Measurements from ENCODE around the gene TSPAN15. TPM values are rescaled to one million over a fixed set of nuclear protein-coding genes. Genes with fewer than 3 reads are reported as not detected.

The TSPAN15 gene
- total RNA-seq, 6 experiments from 2014 or later = 2.3 to 8.3 (median 3.3) TPM

GRCh38 chr10:69439813-69440506 lies 11.3 kb upstream of the TSPAN15 start:
- Histone ChIP-seq H3K4me3 (no peak overlapping the region), H3K27me3 (no peaks in the 10 kb centered on the region), H3K27ac (no peak overlapping the region), H3K4me1 (no peaks in the 10 kb centered on the region), H3K9me3 (no peaks in the 10 kb centered on the region), H3K36me3 (no peaks in the 10 kb centered on the region)
- no peak for DNase-seq
- TF ChIP-seq POLR2A (IDR thresholded peaks at IDR 0.05) (no peak), CTCF (IDR thresholded peaks at IDR 0.05) (no peak)
- 29% methylated on average over 4 of the region's 5 CpGs for WGBS (ENCODE audit: insufficient coverage, low coverage, low lambda C conversion rate, missing lambda C conversion rate)
- intact Hi-C loops (cut with DNase I) = no loop called here
- peak; percentile 23 to 54 (median 33) for ATAC-seq

- intact Hi-C loops (cut with DNase I) = no loop called here
- no peaks in the 10 kb centered on the region for H3K27me3 ChIP-seq
- DNase-seq (no peak), ATAC-seq (no peak)
- no peak overlapping the region for H3K4me3 ChIP-seq
- H3K36me3 ChIP-seq = no peaks in the 10 kb centered on the region
- H3K9me3 ChIP-seq = no peaks in the 10 kb centered on the region
- H3K4me1 ChIP-seq = no peaks in the 10 kb centered on the region
- WGBS (ENCODE audit: insufficient coverage, low coverage, low lambda C conversion rate, missing lambda C conversion rate) = 69% methylated on average over 1 of the region's 1 CpG
- H3K27ac ChIP-seq = no peak overlapping the region
- no peak for TF ChIP-seq POLR2A (IDR thresholded peaks at IDR 0.05)
- TF ChIP-seq CTCF (IDR thresholded peaks at IDR 0.05) = no peak
These were observed 7.9 kb upstream of the TSPAN15 start for GRCh38 chr10:69443354-69443753.

- no peak overlapping the region for H3K4me3 ChIP-seq
- TF ChIP-seq CTCF (IDR thresholded peaks at IDR 0.05) = no peak
- TF ChIP-seq POLR2A (IDR thresholded peaks at IDR 0.05) = no peak
- DNase-seq (no peak), ATAC-seq (peak in 1 of 4 donors; percentile 14)
- H3K27ac ChIP-seq = no peak overlapping the region
- intact Hi-C loops (cut with DNase I) = no loop called here
- no peaks in the 10 kb centered on the region for H3K27me3 ChIP-seq
- no peaks in the 10 kb centered on the region for H3K4me1 ChIP-seq
- 69% methylated on average over 4 of the region's 4 CpGs for WGBS (ENCODE audit: insufficient coverage, low coverage, low lambda C conversion rate, missing lambda C conversion rate)
- H3K36me3 ChIP-seq = no peaks in the 10 kb centered on the region
- H3K9me3 ChIP-seq = no peaks in the 10 kb centered on the region
These were observed 6.2 kb upstream of the TSPAN15 start for GRCh38 chr10:69445041-69445440.

- intact Hi-C loops (cut with DNase I) = no loop called here
- TF ChIP-seq POLR2A (IDR thresholded peaks at IDR 0.05) (no peak), CTCF (IDR thresholded peaks at IDR 0.05) (no peak)
- no peaks in the 10 kb centered on the region for H3K9me3 ChIP-seq
- DNase-seq (no peak), ATAC-seq (no peak)
- no peaks in the 10 kb centered on the region for H3K27me3 ChIP-seq
- no peaks in the 10 kb centered on the region for H3K36me3 ChIP-seq
- H3K27ac ChIP-seq = no peak overlapping the region
- H3K4me3 ChIP-seq = no peak overlapping the region
- no peaks in the 10 kb centered on the region for H3K4me1 ChIP-seq
These were observed 5.0 kb upstream of the TSPAN15 start for GRCh38 chr10:69446229-69446628.

All from right lobe of liver (tissue), 6 donors.